PC-3 (cell line): ENCODE results near the gene NUBPL. TPM values are rescaled to one million over a fixed set of nuclear protein-coding genes. Genes with fewer than 3 reads are reported as not detected.

ENCODE experiments used
- ATAC-seq: fragments of 200-7000 bp; cut with Tn5 transposase; 2 replicates; pipeline ENCODE4 v1.9.1; 2020; ENCODE audit warnings: mild to moderate bottlenecking, moderate library complexity
- BruUV-seq: library from RNA; stranded (reverse); fragments of 400-500 nt; replicated peaks from 2 replicates; lab custom pipeline; 2021; lab: Mats Ljungman, UMichigan
- CTCF ChIA-PET: fragments of 300-600 bp; sonication (Branson Sonifier 250); formaldehyde crosslinking; loops from one replicate; lab custom pipeline; 2022; ENCODE audit warnings: antibody characterized with exemption; lab: Charles Lee
- POLR2A ChIA-PET: fragments of 300-600 bp; sonication (Branson Sonifier 250); formaldehyde crosslinking; loops from one replicate; lab custom pipeline; 2022; ENCODE audit warnings: antibody characterized with exemption; ENCODE audit not compliant: unreplicated experiment; lab: Charles Lee
- DNase-seq: peaks from one replicate; pipeline ENCODE4 v3.0.0-alpha.2; 2015
- H2AFZ ChIP-seq: fragments of 300-600 bp; sonication (generic); 2 replicates; pipeline ENCODE4 v1.6.0; 2016; ENCODE audit warnings: antibody characterized with exemption, low read length
- H3F3A ChIP-seq: fragments of 300-600 bp; sonication (generic); one replicate; pipeline ENCODE4 v1.6.0; 2017; ENCODE audit warnings: antibody characterized with exemption, low read length, control low read depth, mild to moderate bottlenecking; ENCODE audit not compliant: unreplicated experiment
- H3K27ac ChIP-seq: fragments of 300-600 bp; sonication (generic); 2 replicates; pipeline ENCODE4 v1.5.1; 2016; ENCODE audit warnings: mild to moderate bottlenecking, low read length
- H3K27me3 ChIP-seq: fragments of 300-600 bp; sonication (generic); 2 replicates; pipeline ENCODE4 v1.6.1; 2016; ENCODE audit warnings: low read length, mixed read lengths
- H3K36me3 ChIP-seq: fragments of 300-600 bp; sonication (generic); 2 replicates; pipeline ENCODE4 v1.6.1; 2016; ENCODE audit warnings: low read depth, mixed run types, low read length, mixed read lengths
- H3K4me1 ChIP-seq: fragments of 300-600 bp; sonication (generic); 2 replicates; pipeline ENCODE4 v1.5.1; 2016; ENCODE audit warnings: low read length; ENCODE audit not compliant: insufficient read depth
- H3K4me2 ChIP-seq: fragments of 300-600 bp; sonication (generic); 2 replicates; pipeline ENCODE4 v1.6.0; 2016; ENCODE audit warnings: low read length
- H3K4me3 ChIP-seq: fragments of 300-600 bp; sonication (generic); 2 replicates; pipeline ENCODE4 v1.5.1; 2016; ENCODE audit warnings: mild to moderate bottlenecking, low read length, mixed read lengths
- H3K79me2 ChIP-seq: fragments of 300-600 bp; sonication (generic); 2 replicates; pipeline ENCODE4 v1.6.1; 2017; ENCODE audit warnings: low read length, mixed read lengths
- H3K9ac ChIP-seq: fragments of 300-600 bp; sonication (generic); 2 replicates; pipeline ENCODE4 v1.6.0; 2016; ENCODE audit warnings: mild to moderate bottlenecking, low read length
- H3K9me2 ChIP-seq: fragments of 300-600 bp; sonication (generic); replicated peaks from 2 replicates; pipeline ENCODE4 v1.6.1; 2016; ENCODE audit warnings: mixed run types, low read length, mixed read lengths
- H3K9me3 ChIP-seq: fragments of 300-600 bp; sonication (generic); 2 replicates; pipeline ENCODE4 v1.6.1; 2016; ENCODE audit warnings: low read length, mixed read lengths
- H4K20me1 ChIP-seq: fragments of 300-600 bp; sonication (generic); 2 replicates; pipeline ENCODE4 v1.6.1; 2016; ENCODE audit warnings: low read length, mixed read lengths
- CTCF ChIP-seq: fragments of 300-600 bp; sonication (generic); conservative IDR thresholded peaks from 2 replicates; pipeline ENCODE4 v1.5.1; 2017; ENCODE audit warnings: antibody characterized with exemption, low read depth, mild to moderate bottlenecking, low read length
- EZH2 ChIP-seq: fragments of 300-600 bp; sonication (generic); IDR thresholded peaks from one replicate; pipeline ENCODE4 v1.6.1; 2017; ENCODE audit warnings: antibody characterized with exemption, mild to moderate bottlenecking, low read length; ENCODE audit not compliant: unreplicated experiment
- EZH2phosphoT487 ChIP-seq: fragments of 300-600 bp; sonication (generic); IDR thresholded peaks from 2 replicates; pipeline ENCODE4 v1.6.1; 2018; ENCODE audit warnings: mild to moderate bottlenecking, antibody characterized with exemption, low read length, borderline replicate concordance
- intact Hi-C: fragments of 100-400 bp; cut with micrococcal nuclease; formaldehyde crosslinking; loops from 2 replicates; pipeline ENCODE4 v1.9.0; 2023
- total RNA-seq: library from RNA; depleted of rRNA; stranded (reverse); fragments of >200 nt; gene quantifications from 2 replicates; pipeline ENCODE4 v1.2.3, GENCODE V29; 2014

NUBPL gene
- total RNA-seq, 1 experiment from 2014 or later: 14.9 TPM

DNA sequence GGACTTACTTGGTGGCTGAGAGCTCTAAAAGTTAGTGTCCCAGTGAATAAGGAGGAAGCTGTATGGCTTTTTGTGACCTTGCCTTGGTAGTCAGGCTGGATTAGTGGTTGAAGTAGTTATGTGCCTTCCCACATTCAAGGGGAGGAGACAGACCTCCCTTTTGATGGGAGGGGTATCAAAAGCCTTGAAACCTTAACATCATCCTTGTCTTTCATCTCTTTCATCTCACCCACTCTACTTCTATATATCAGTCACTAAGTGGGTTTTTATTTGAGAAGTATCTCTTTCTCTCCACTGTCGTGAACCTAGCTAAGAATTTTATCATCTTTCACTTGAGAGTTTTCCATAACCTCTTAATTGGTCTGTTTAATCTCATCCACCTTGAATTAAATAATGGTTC lies 15.7 kb downstream of the NUBPL start:
- no peak for ATAC-seq
- H3K9me2 ChIP-seq: no peaks in the 10 kb centered on the region
- H3K9ac ChIP-seq: no peak overlapping the region
- no peaks in the 10 kb centered on the region for H3K4me1 ChIP-seq
- no peaks in the 10 kb centered on the region for H3K79me2 ChIP-seq
- ChIA-PET CTCF (no interaction called here), POLR2A (no interaction called here)
- no peak overlapping the region for H3K27ac ChIP-seq
- intact Hi-C loops: no loop called here
- no peaks in the 10 kb centered on the region for H3F3A ChIP-seq
- no peaks in the 10 kb centered on the region for H3K27me3 ChIP-seq
- no peak for TF ChIP-seq EZH2
- no peak for TF ChIP-seq CTCF
- no peak for TF ChIP-seq EZH2phosphoT487
- no peaks in the 10 kb centered on the region for H4K20me1 ChIP-seq
- no peak overlapping the region for H3K4me3 ChIP-seq
- BruUV-seq: no TSS peak
- no peaks in the 10 kb centered on the region for H3K36me3 ChIP-seq
- no peak for DNase-seq
- H2AFZ ChIP-seq: no peak overlapping the region
- H3K9me3 ChIP-seq: no peaks in the 10 kb centered on the region
- H3K4me2 ChIP-seq: no peak overlapping the region

GRCh38 chr14:31578266-31578665 lies 17.1 kb downstream of the NUBPL start:
- Histone ChIP-seq H3F3A (no peaks in the 10 kb centered on the region), H3K27ac (no peak overlapping the region), H3K9me3 (no peaks in the 10 kb centered on the region), H4K20me1 (no peaks in the 10 kb centered on the region), H3K36me3 (no peaks in the 10 kb centered on the region), H3K4me2 (no peak overlapping the region), H2AFZ (no peak overlapping the region), H3K27me3 (no peaks in the 10 kb centered on the region), H3K9me2 (no peaks in the 10 kb centered on the region), H3K4me3 (no peak overlapping the region), H3K4me1 (no peaks in the 10 kb centered on the region), H3K79me2 (no peaks in the 10 kb centered on the region), H3K9ac (no peak overlapping the region)
- BruUV-seq: no TSS peak
- CTCF ChIA-PET: no interaction called here
- no peak for TF ChIP-seq CTCF
- no peak for TF ChIP-seq EZH2phosphoT487
- no peak for TF ChIP-seq EZH2
- ATAC-seq (no peak), DNase-seq (no peak)
- POLR2A ChIA-PET: no interaction called here
- intact Hi-C loops: no loop called here

DNA sequence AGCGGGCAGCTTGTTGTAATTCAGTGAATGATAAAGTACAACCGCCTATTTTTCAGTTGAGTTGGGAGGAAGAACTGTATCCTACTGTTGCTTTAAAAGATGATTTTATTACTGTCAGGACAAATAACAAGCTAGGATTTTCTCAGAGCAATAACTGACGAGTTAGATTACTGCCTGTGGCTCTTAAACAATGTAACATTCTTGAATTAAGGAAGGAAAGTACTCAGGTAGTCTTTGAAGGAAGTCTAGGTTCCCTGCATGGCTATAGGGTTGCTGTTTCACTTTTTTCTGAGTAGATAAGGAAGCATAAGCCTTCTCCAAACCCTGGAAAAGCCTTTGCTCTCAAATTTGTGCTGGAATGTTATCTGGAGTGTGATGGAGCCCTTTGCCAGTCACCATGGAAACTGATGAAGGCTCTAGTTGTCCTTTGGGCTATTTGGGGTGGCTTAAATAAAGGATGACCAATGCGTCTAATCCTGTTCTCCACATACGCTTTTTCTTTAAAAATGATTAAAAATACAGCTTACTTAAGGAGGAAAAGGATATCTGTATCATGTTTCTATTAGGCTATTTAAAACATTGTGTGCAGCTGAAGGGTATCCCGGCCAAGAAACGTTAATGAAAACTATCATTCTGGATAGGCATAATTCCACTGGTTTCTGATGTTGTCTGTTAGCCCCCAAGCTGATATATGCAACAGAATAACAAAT lies 17.7 kb downstream of the NUBPL start:
- Histone ChIP-seq H3K36me3 (no peaks in the 10 kb centered on the region), H3K9me3 (no peaks in the 10 kb centered on the region), H3K27me3 (no peaks in the 10 kb centered on the region), H2AFZ (no peak overlapping the region), H3K9ac (no peak overlapping the region), H4K20me1 (no peaks in the 10 kb centered on the region), H3K27ac (no peak overlapping the region), H3K4me2 (no peak overlapping the region), H3K79me2 (no peaks in the 10 kb centered on the region), H3K9me2 (no peaks in the 10 kb centered on the region), H3K4me1 (no peaks in the 10 kb centered on the region), H3F3A (no peaks in the 10 kb centered on the region), H3K4me3 (no peak overlapping the region)
- CTCF ChIA-PET: no interaction called here
- TF ChIP-seq CTCF (no peak), EZH2phosphoT487 (no peak)
- DNase-seq (no peak), ATAC-seq (no peak)
- no TSS peak for BruUV-seq
- POLR2A ChIA-PET: interaction anchor here (0.6 kb wide), 2 partner anchors 121 to 1719 kb away, joined by 3 read pairs; partner anchors contain the start of gene DTD2
- intact Hi-C loops: no loop called here
